ENCODE measurements around the gene PEX7.
"Not testable (repeated sequence)": the region's sequence is repeated elsewhere in the genome, so short reads cannot be mapped to it uniquely, and the experiment has no call there.

Gene PEX7, protein sequence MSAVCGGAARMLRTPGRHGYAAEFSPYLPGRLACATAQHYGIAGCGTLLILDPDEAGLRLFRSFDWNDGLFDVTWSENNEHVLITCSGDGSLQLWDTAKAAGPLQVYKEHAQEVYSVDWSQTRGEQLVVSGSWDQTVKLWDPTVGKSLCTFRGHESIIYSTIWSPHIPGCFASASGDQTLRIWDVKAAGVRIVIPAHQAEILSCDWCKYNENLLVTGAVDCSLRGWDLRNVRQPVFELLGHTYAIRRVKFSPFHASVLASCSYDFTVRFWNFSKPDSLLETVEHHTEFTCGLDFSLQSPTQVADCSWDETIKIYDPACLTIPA

DNA sequence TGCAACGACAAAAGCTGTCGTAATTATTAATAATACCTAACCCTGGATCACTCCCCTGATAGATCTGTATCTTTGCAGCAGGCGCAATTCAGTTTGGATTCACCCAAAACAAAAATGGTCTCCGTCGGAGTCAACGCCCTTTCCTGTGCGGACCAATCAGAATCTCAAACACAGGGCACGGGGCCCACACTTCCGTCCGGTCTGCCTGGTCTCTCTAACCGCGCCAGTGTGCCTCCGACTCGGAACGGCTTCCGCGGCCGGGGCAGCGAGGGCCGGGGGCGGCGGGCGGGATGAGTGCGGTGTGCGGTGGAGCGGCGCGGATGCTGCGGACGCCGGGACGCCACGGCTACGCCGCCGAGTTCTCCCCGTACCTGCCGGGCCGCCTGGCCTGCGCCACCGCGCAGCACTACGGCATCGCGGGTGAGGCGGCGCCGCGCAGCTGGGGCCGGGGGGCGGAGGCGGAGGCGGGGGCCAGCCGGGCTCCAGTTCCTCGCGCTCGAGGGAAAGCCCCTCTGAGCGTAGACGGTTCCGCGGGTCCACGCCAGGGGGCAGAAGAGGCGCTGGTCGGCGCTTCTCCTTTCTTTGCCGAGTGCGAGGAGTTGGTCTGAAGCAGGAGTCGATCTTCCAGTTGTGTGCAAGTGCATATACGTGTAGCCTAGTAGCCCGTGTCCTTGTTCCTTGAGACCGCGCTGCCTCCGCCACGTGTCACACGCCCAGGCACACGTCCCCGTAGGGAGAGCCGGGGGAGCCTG lies at the start of gene PEX7:
PEX7 (plus strand) TSS at position 217 of the 752 bp plus-strand sequence; CDS start at position 291, 74 bp downstream.
- peak; percentile 93 for DNase-seq (ENCODE audit: low spot score)

DNA sequence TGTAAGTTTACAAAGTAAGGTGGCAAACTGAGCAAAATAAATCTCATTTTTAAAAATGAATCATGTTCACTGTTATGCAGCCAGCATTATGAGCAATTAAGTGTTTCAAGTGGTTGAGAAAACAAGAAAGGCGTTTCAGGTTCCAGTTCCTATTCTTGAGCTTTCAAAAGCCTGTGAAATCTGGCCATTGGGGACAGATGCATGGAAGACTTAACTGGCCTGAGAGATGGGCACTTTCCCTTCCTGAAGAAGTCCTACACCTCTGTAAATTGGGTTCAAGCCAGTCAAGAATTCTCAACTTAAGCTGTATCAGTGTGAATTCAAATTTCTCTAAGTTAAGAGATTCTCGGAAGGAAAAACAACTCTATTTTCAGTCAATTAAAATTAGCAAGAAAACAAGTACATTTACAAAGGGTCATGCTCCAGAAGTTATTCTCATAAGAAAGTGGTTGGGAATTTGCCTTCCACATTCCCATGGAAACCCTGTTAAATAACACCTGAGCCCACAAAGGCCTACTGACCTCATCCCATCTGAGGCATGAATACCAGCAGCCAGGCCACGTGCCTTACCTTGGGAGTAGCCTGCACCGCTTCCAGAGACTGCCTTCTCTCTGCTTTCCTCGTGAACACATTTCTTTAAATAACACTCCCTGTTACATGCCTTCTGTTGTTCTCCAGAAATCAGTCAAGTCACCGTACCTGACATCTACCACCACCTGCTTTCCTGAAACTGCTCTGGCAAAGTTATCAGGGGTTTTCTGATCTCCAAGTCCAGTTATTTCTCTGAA lies 49.5 kb upstream of the PEX7 start:
- DNase-seq (ENCODE audit: low spot score): no peak

DNA sequence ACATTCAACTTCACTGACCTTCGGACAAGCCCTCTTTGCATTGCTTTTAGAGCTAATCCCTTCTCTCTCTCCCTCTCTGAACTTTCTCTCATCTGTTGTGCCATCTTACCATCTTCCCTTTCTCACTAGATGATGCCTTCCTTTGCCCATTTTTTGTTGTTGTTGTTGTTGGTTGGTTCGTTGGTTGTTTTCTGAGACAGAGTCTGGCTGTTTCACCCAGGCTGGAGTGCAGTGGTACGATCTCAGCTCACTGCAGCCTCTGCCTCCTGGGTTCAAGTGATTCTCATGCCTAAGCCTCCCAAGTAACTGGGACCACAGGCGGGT lies 49.0 kb upstream of the PEX7 start:
- DNase-seq (ENCODE audit: low spot score): no peak

DNA sequence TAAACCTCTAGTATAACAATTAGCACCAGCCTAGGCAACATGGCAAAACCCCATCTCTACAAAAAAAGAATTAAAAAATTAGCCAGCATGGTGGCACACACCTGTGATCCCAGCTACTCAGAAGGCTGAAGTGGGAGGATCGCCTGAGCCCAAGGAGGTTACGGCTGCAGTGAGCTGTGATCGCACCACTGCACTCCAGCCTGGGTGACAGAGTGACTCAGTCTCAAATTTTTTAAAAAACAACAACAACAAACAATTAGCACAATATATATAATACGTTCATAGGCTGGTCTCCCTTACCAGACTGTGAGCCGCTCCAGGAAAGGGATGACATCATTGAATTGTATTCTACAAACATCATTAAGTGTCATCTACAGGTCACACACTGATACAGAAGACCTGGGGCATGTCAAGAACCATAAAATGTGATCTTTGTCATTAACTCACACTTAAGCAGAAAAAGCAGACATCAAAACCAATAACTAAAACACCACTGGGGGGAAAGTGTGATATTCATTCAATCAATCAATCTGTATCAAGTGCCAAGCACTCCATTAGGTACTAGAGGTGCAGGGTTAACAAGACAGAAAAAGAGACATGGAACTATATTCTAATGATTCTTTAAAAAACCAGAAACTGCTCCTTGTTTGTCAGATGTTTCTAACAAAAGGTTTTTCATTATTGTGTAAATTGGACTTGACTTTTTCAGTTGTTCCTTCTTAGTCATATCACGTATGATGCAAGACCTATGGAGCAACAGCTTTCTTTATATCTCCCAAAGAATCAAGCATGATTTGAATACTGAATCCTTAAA lies 48.0 kb upstream of the PEX7 start:
- DNase-seq (ENCODE audit: low spot score): peak; percentile 38

DNA sequence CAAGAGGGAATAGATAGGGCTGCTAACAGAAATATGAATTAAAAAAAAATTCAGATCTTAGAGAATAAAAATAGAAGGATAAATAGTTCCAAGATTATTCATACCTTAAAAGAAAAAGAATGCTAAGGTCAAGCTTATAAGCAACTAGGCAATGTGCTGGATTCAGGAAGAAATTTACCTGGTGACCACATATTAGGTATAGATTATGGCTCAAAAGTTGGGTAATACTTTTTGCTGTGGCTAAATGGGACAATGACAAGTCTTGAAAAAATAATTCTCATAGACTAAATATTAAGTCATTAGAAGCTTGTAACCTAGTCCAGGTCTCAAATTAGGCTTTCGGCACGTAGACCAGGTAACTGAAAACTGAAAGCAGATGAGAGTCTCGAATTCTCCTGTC lies 47.3 kb upstream of the PEX7 start:
- DNase-seq (ENCODE audit: low spot score): no peak

DNA sequence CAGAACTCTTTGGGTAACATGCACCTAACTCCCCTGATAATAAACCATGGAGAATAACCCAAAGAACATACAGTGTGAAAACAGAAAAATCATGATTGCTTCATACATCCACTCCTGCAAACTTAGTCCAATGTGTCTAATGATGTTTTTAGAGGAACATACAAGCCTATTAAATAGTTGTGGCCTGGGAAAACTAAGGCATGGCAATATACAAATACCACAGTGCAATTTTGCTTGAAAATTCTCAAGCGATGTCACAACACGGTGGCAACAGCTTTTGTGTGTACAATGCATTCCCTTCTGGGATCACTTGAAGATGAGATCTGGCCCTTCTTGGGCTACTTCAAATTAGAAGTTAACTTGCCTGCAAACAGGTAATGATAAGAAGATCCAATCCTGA lies 46.8 kb upstream of the PEX7 start:
- no peak for DNase-seq (ENCODE audit: low spot score)

DNA sequence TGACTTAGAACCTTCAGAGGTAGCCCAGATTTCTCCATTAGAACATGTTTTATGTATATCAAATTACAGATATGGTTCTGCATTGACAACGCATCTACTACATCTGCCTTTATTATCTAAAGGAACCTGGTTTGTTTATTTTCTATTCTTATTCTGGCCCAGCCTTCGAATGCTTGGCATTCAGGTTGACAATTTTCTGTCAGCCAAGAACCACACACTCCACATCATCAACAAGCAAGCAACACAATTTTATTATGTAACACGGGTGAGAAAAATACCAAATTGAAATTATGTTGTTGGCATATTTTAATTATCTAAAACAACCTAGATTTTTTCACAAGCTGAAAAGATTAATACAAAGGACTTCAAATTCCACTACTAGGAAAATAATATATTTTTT lies 44.7 kb upstream of the PEX7 start:
- DNase-seq (ENCODE audit: low spot score): no peak

DNA sequence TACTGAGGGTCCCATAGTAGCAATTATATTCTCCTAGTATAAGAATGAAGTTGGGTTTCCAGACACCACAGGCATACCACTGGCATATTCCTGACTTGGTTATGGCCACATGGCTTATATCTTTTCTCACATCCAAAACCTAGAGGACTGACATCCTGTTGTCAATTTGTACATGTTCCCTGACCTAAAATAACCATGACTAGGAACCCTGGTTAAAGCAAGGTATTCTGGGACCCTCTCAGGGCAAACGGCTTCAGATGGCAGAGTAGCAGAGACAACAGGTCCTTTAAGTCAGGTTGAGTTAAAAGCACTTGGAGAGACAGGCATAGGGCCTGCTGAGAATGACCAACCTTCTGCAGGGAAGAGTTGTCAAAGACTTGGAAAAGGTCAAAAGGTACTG lies 42.7 kb upstream of the PEX7 start:
- DNase-seq (ENCODE audit: low spot score): no peak

DNA sequence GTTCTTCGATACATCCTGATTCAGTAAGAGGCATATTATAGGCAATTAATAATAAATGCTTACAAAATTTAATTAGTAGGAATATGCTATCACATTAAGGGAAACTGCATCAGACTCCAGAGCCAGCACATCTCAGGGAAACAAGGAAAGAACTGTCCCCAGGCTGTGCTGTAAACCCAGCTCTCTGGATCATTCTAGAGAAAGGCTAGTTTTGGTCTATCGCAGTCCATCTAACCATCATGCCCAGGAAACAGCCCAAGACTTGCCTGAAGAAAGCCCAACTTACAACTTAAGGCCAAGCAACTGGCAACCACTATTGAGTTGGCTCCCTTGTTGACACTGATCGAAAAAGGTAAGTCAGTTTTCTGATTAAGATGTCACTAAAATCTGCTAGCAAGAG lies 41.4 kb upstream of the PEX7 start:
- no peak for DNase-seq (ENCODE audit: low spot score)

DNA sequence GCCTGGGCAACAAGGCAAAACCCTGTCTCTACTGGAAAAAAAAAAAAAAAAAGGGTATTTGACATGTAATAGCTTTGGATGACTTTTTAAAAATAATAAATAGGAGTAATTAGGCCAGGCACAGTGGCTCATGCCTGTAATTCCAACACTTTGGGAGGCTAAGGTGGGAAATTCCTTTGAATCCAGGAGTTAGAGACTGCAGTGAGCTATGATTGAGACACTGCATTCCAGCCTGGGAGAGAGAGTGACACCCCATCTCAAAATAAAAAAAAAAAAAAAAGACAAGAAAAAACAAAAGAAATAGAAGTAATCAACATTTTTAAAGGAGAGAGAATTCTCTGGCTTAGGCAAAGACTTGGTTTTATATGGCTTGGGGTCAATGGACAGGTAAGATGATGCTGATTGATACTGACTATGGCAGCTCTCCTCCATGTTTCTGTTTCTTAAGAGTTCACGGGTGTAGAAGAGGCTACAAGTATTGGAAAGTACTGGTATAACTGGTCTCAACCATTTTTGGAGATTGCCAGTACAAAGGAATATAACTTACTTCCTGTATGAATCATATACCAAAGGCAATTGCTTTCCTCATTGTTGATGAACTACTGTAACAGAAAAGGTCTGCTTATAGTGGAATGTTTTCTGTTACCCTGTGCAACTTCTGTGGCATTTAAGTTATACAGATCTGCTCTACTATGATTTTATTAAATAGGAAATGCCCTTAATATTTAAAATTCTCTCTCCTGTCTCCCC lies 40.2 kb upstream of the PEX7 start:
- DNase-seq (ENCODE audit: low spot score): peak; percentile 40

DNA sequence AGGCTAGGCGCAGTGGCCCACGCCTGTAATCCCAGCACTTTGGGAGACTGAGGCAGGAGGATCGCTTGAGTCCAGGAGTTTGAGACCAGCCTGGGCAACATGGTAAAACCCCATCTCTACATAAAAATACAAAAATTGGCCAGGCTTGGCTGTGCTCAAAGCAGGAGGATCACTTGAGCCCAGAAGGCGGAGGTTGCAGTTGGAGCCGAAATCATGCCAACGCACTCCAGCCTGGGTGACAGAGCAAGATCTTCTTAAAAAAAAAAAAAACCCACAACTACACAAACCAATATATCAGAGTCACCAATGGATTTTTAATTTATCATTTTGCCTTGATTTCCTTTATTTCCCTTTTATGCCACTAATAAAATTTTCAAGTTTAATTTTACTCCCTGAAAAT lies 39.4 kb upstream of the PEX7 start:
- no peak for DNase-seq (ENCODE audit: low spot score)

DNA sequence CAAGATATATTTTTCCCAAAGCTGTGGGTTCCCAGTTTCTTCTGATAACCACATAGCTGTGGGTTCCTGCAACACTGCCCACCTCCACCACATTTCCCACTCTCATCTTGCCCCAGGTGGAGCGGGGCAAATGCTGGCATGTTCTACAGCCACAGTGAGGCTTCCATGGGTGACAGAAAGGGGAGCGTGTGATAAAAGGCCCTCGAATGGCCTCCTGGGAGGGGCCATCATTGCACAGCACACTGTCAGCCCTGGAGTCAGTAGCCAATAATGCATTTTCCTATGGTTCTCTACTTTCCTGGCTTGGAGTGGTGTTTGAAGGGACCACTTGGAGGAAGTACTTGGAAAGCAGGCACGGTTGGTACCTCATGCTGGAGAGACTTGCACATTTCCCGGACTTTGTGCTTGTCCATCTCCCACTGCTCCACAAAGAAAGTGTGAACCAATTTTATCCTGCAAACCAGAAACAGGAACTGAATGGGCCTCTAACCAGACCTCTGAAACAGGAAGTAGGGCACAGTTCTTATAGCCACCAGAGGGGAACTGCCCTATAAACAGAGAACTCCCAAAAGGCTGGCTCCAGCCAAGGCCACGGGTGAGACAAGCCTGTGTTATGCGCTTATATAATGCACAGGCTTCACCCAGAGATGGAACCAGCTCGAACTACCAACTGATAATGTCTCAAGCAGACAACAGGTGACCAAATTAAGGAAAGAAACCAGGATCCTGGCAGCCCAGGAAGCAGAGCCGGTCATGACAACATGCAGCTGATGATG lies 38.7 kb upstream of the PEX7 start:
- DNase-seq (ENCODE audit: low spot score): no peak

DNA sequence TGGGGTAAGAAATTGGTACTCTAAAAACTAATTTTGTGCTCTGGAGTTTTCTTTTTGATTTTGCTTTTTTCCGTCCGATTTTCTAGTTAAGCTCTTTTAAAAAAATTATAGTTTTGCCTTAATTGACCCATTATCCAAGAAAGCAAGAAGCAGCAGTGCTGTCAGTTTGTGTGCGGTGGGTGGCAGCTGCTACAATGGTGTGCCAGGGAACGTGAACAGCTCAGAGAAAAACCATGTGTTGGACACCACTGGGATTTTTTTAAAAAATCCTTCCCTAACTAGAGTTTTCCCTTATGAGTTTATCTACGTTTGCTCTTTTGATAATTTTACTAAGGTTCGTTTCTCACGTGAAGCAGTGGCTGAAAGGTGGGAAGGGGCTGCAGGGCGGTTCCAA lies 38.1 kb upstream of the PEX7 start:
- DNase-seq (ENCODE audit: low spot score): no peak

DNA sequence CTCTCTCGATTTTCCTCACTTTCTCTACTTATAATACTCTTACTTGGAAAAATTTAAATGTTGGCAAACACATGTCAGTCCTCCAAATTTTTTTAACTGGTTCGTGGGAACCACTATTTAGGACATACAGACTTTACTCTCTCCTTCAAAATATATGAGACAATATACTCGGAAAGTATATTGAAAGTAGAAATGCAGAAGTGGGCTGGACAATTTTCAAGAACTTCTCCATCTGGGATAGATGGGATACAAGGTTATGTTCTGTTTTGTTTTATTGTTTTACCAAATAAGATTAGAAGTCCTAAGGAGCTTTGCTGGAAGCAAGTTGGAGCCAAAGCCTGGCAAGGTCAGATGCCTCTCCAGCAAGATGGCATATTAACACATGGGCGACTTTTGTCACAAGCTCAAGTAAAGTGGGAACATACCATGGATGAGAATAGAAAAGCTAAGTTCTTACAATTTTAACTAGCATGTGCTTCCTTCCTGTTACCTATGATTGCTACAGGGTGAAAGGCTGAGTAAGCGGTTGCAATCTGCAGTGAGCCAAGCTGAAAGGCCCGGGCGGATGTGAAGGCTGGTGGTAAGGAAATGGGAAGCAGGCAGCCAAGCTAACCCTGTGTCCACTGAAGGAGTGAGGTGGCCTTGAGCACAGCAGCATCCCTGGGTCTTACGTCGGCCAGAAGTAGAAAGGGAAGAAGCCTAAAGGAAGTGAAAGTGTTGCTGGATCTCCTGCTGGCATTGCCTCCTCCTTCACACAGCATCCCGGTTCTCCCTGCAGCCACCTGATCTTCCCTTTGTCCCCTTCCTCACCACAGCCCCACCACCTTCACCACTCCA lies 37.3 kb upstream of the PEX7 start:
- DNase-seq (ENCODE audit: low spot score): no peak

DNA sequence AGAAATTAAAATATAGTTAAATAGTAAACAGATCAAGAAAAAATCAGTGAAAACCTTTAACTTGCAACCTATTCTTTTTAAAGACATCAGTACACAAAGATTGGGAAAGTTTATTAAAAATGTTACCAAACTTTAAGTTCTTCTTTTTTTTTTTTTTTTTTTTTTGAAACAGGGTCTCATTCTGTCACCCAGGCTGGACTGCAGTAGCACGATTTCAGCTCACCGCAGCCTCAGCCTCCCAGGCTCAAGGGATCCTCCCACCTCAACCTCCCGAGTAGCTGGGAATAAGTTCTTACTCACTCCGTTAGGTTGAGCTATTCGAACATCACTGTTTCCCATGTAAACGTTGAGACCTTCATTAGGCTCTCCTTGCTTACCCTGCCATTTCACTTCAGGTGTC lies 35.7 kb upstream of the PEX7 start:
- DNase-seq (ENCODE audit: low spot score): no peak

DNA sequence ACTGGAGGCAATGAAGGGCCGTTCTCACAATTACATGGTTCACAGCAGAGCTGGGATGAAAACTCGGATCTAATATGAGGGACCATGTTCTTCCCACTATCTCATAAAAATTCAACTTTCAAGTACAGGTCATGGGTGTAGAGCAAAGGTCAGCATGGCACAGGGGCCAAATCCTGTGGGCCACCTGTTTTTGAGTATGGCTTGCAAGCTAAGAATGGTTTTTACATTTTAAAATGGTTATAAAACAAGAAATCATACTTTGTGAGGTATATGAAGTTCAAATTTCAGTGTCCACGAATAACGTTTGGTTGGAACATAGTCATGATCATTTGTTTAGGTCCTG lies 34.7 kb upstream of the PEX7 start:
- DNase-seq (ENCODE audit: low spot score): no peak

DNA sequence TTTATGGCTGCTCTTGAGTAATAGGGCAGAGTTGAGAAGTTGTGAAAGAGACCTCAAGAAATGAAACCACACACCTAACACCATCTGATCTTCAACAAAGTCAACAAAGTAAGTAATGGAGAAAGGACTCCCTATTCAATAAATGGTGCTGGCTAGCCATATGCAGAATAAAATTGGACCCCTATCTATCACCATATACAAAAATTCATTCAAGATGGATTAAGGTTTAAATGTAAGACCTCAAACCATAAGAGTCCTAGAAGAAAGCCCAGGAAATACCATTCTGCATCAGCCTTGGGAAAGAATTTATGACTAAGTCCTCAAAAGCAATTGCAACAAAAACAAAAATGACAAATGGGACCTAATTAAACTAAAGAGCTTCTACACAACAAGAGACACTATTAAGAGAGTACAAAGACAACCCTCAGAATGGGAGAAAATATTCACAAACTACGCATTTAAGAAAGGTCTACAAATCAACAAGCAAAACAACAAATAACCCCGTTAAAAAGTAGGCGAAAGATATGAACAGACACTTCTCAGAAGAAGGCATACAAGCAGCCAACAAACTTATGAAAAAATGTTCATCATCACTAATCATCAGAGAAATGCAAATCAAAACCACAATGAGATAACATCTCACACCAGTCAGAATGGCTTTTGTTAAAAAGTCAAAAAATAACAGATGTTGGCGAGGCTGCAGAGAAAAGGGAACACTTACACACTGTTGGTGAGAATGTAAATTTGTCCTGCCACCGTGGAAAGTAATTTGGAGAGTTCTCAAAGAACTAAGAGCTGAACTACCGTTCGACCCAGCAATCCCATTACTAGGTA lies 34.1 kb upstream of the PEX7 start:
- DNase-seq (ENCODE audit: low spot score): no peak

DNA sequence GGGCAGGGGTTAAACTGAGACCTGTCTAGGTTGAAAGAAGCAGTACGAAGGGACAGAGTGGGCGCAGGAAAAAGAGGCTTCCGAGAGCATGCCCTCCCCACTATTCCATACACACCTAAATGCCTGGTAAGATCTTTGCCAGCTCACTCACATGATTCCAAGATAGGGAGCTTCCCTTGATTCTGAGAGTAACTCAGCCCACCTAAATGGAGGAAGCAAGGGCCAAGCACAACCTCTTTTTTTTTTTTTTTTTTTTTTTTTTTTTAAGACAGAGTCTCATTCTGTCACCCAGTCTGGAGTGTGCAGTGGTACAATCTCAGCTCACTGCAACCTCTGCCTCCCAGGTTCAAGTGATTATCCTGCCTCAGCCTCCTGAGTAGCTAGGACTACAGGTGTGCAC lies 33.0 kb upstream of the PEX7 start:
- not testable (repeated sequence) for DNase-seq (ENCODE audit: low spot score)

Data from AG20443 (cell line).